GM12878 (cell line): ENCODE data around the gene TAF3. TPM values are rescaled to one million over a fixed set of nuclear protein-coding genes. Genes with fewer than 3 reads are reported as not detected.

ENCODE experiments used
- ATAC-seq: fragments of 200-7000 bp; cut with Tn5 transposase; 3 replicates; pipeline ENCODE4 v1.9.1; 2020; ENCODE audit warnings: mild to moderate bottlenecking, moderate library complexity
- BruUV-seq: library from RNA; stranded (reverse); fragments of 400-500 nt; replicated peaks from 2 replicates; lab custom pipeline; 2021; lab: Mats Ljungman, UMichigan
- CTCF ChIA-PET: fragments of 300-600 bp; sonication (Branson Sonifier 250); formaldehyde crosslinking; extraction: SDS; loops from one replicate; lab custom pipeline; 2021; ENCODE audit warnings: inconsistent platforms; lab: Yijun Ruan, JAX
- POLR2A ChIA-PET: fragments of 350-600 bp; formaldehyde crosslinking; extraction: SDS; loops from one replicate; lab custom pipeline; 2021; ENCODE audit warnings: inconsistent platforms; lab: Charles Lee
- RAD21 ChIA-PET: fragments of 300-600 bp; sonication (Branson Sonifier 250); formaldehyde crosslinking; loops from one replicate; lab custom pipeline; 2023; ENCODE audit warnings: antibody characterized with exemption; ENCODE audit not compliant: unreplicated experiment; lab: Charles Lee
- SMC1A ChIA-PET: fragments of 300-600 bp; sonication (Branson Sonifier 250); formaldehyde crosslinking; loops from one replicate; lab custom pipeline; 2023; ENCODE audit not compliant: unreplicated experiment, uncharacterized antibody; lab: Charles Lee
- DNase-seq: peaks from one replicate; pipeline ENCODE4 v3.0.0-alpha.2; 2011; ENCODE audit warnings: low read depth, low spot score
- FAIRE-seq: peaks from 3 replicates; lab custom pipeline; 2011; peaks lifted over from hg19 to GRCh38; lab: Jason Lieb, UNC
- H2AFZ ChIP-seq: 2 replicates; pipeline ENCODE4 v1.6.0; 2011; ENCODE audit warnings: low read depth, low read length, control low read depth; ENCODE audit not compliant: control insufficient read depth
- H3K27ac ChIP-seq: 2 replicates; pipeline ENCODE4 v1.5.1; 2011; ENCODE audit warnings: control low read depth; ENCODE audit not compliant: control insufficient read depth, insufficient read depth
- H3K27me3 ChIP-seq, 2 experiments: replicated peaks in 1 of 2; 2 replicates each; pipeline versions ENCODE4 v1.6.0 to v1.6.1; 2011; ENCODE audit warnings: low read length in 1 of 2; ENCODE audit not compliant: control insufficient read depth in 2 of 2, insufficient read depth in 2 of 2
- H3K36me3 ChIP-seq, 2 experiments: 2 replicates each; pipeline ENCODE4 v1.5.1; 2011; ENCODE audit warnings: low read length in 1 of 2; ENCODE audit not compliant: control insufficient read depth in 2 of 2, insufficient read depth in 2 of 2
- H3K4me1 ChIP-seq: 2 replicates; pipeline ENCODE4 v1.6.1; 2011; ENCODE audit warnings: mild to moderate bottlenecking, low read length, moderate library complexity, mixed read lengths; ENCODE audit not compliant: control insufficient read depth, insufficient read depth
- H3K4me2 ChIP-seq: 2 replicates; pipeline ENCODE4 v1.6.0; 2011; ENCODE audit warnings: control low read depth; ENCODE audit not compliant: control insufficient read depth, insufficient read depth
- H3K4me3 ChIP-seq: fragments of 200-600 bp; sonication (generic); 2 replicates; pipeline ENCODE4 v1.5.1; 2016
- H3K79me2 ChIP-seq: 2 replicates; pipeline ENCODE4 v1.6.0; 2011; ENCODE audit warnings: low read length; ENCODE audit not compliant: control insufficient read depth, insufficient read depth
- H3K9ac ChIP-seq: 2 replicates; pipeline ENCODE4 v1.8.0; 2011; ENCODE audit warnings: low read length, control low read depth, mixed read lengths; ENCODE audit not compliant: control insufficient read depth, insufficient read depth
- H3K9me3 ChIP-seq: replicated peaks from 3 replicates; pipeline ENCODE4 v1.5.1; 2011; ENCODE audit warnings: mild to moderate bottlenecking, low read length; ENCODE audit not compliant: control insufficient read depth, insufficient read depth
- H4K20me1 ChIP-seq: 2 replicates; pipeline ENCODE4 v1.6.0; 2011; ENCODE audit not compliant: control insufficient read depth, insufficient read depth
- ESRRA ChIP-seq: IDR thresholded peaks from 2 replicates; pipeline ENCODE4 v1.6.1; 2012; ENCODE audit warnings: mild to moderate bottlenecking, low read length, improper control_type of control experiment
- RBBP5 ChIP-seq: fragments of 200-600 bp; sonication (generic); conservative IDR thresholded peaks from 2 replicates; pipeline ENCODE4 v1.6.1; 2016
- SUZ12 ChIP-seq: fragments of 200-600 bp; sonication (generic); IDR thresholded peaks from one replicate; pipeline ENCODE4 v1.6.1; 2018; ENCODE audit warnings: antibody characterized with exemption, mild to moderate bottlenecking; ENCODE audit not compliant: unreplicated experiment
- ZNF24 ChIP-seq: fragments of 450-650 bp; IDR thresholded peaks from 2 replicates; pipeline ENCODE4 v1.6.1; 2017; ENCODE audit warnings: antibody characterized with exemption, mild to moderate bottlenecking
- ZNF384 ChIP-seq: IDR thresholded peaks from 2 replicates; pipeline ENCODE4 v1.6.1; 2012; ENCODE audit warnings: low read depth, mild to moderate bottlenecking, low read length, improper control_type of control experiment, borderline replicate concordance
- WGBS: methylation state at CpG from one replicate; pipeline ENCODE4 v1.1.6; 2016; ENCODE audit warnings: low lambda C conversion rate; ENCODE audit not compliant: insufficient replicate concordance, insufficient coverage; ENCODE audit errors: missing lambda C conversion rate; 5-methylcytosine and 5-hydroxymethylcytosine counted together
- in situ Hi-C: fragments of 300-500 bp; cut with MboI; formaldehyde crosslinking; loops from 9 replicates; pipeline ENCODE4 v1.14.3; 2018; ENCODE audit warnings: mixed read lengths
- intact Hi-C: fragments of 100-400 bp; cut with micrococcal nuclease; formaldehyde crosslinking; loops from one replicate; pipeline ENCODE4 v1.14.2; 2022; ENCODE audit not compliant: unreplicated experiment
- polyA plus RNA-seq, 11 experiments: library from polyadenylated mRNA; depleted of rRNA in 4 of 11; unstranded in 6 of 11; stranded (reverse) in 5 of 11; fragments of >200 nt; fragmentation: Nextera tagmentation in 4 of 11; fragmentation: Illumina TruSeq in 1 of 11; extraction: Ambion mirVana in 4 of 11; extraction: Trizol in 1 of 11; gene quantifications; 1 replicate in 1 of 11; 2 replicates in 10 of 11; pipeline versions ENCODE4 v1.2.1 to v1.2.3, GENCODE V29; 2011 to 2016; ENCODE audit warnings: inconsistent platforms in 2 of 11, missing spikeins in 2 of 11, low read depth in 1 of 11
- total RNA-seq, 4 experiments: library from RNA; depleted of rRNA in 3 of 4; stranded (reverse); fragments of >200 nt in 3 of 4; fragmentation: Illumina TruSeq in 1 of 4; extraction: Trizol in 1 of 4; gene quantifications; 2 replicates each; pipeline versions ENCODE4 v1.2.1 to v1.2.3, GENCODE V29; 2013 to 2021
- TF ChIP-seq, protein P1 (sequence below): fragments of 450-650 bp; IDR thresholded peaks from 2 replicates; pipeline ENCODE4 v1.6.1; 2018; ENCODE audit warnings: mild to moderate bottlenecking, low read depth, moderate library complexity; ENCODE audit not compliant: partially characterized antibody

Gene TAF3
- total and polyA plus RNA-seq, 10 of the 15 experiments (the other 5 are each of a cell fraction or from before 2014, with no cell fraction given): 2.0 to 10.1 (median 3.7) TPM

DNA sequence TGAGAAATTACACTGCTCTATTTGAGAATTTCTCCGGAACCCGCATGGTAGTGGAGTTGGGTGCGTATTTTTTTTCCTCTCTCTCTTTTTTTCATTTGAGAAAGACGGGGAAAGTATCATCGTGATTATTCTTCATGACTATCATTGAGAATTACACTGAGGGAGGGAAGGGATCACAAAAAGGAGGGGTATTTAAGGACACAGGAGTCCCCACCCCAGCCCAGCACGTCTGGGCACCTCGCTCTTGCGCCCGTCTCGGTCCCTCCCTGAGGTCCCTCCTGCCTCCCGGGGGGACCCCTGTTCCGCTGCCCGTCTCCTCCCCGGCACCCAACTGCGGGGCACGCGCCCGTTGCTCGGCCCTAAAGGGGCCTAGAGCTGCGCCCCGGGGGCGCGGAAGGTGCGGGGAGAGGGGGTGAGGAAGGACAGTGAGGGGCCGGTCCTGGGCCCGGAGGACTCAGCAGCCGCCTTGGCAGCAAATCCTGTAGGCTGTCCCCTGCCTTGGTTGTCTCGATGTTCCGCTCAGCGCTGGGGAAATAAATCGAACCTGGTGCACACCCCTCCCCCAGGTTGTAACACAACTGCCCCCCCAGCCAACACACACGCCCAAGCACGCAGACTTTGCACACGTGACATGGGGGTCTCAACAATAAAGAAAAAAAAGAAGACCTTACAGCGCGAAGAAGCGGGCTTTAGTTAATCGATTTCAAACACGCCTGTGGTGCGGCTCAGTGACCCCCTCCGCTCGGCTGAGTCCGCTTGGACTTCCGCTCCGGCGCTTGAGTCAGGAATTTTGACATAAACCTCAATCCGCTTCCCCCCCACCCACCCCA is 217.6 kb downstream of the TAF3 start:
- H3K9me3 ChIP-seq: no peaks in the 10 kb centered on the region
- no peaks in the 10 kb centered on the region for H3K36me3 ChIP-seq
- no peak for TF ChIP-seq ZNF24
- no peak for TF ChIP-seq RBBP5
- TF ChIP-seq, protein P1, sequence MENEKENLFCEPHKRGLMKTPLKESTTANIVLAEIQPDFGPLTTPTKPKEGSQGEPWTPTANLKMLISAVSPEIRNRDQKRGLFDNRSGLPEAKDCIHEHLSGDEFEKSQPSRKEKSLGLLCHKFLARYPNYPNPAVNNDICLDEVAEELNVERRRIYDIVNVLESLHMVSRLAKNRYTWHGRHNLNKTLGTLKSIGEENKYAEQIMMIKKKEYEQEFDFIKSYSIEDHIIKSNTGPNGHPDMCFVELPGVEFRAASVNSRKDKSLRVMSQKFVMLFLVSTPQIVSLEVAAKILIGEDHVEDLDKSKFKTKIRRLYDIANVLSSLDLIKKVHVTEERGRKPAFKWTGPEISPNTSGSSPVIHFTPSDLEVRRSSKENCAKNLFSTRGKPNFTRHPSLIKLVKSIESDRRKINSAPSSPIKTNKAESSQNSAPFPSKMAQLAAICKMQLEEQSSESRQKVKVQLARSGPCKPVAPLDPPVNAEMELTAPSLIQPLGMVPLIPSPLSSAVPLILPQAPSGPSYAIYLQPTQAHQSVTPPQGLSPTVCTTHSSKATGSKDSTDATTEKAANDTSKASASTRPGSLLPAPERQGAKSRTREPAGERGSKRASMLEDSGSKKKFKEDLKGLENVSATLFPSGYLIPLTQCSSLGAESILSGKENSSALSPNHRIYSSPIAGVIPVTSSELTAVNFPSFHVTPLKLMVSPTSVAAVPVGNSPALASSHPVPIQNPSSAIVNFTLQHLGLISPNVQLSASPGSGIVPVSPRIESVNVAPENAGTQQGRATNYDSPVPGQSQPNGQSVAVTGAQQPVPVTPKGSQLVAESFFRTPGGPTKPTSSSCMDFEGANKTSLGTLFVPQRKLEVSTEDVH: no peak
- TF ChIP-seq ESRRA: no peak
- no peak for TF ChIP-seq ZNF384
- TF ChIP-seq SUZ12: peak; percentile 45
- peaks cover 18 to 28% of the 10 kb centered on the region in 2 experiments for H3K27me3 ChIP-seq
- H4K20me1 ChIP-seq: no peaks in the 10 kb centered on the region
- ChIA-PET RAD21 (no interaction called here), POLR2A (no interaction called here), CTCF (no interaction called here), SMC1A (no interaction called here)
- no peak for DNase-seq
- no peaks in the 10 kb centered on the region for H3K79me2 ChIP-seq
- no peak overlapping the region for H2AFZ ChIP-seq
- no peak overlapping the region for H3K4me2 ChIP-seq
- no peak for FAIRE-seq
- ATAC-seq: no peak
- no peak overlapping the region for H3K27ac ChIP-seq
- H3K4me3 ChIP-seq: no peak overlapping the region
- WGBS: 44% methylated on average over 43 of the region's 47 CpGs
- no TSS peak for BruUV-seq
- intact Hi-C loops: no loop called here
- no peaks in the 10 kb centered on the region for H3K4me1 ChIP-seq
- no peak overlapping the region for H3K9ac ChIP-seq
- in situ Hi-C loops: loop anchor here (25.0 kb wide), 1 partner anchor 1176 kb away; no protein-coding TSS in a partner anchor
